ENCODE measurements around the gene SNX19. TPM values are rescaled to one million over a fixed set of nuclear protein-coding genes. Genes with fewer than 3 reads are reported as not detected.

SNX19 gene
- total RNA-seq, 1 donor from 2014 or later: 137 TPM

- Histone ChIP-seq H3K27ac (no peak overlapping the region), H3K4me1 (peaks cover 6 to 25% of the 10 kb centered on the region in 2 donors), H3K4me3 (no peak overlapping the region), H3K36me3 (peaks cover 15 to 21% of the 10 kb centered on the region in 2 donors), H3K27me3 (no peaks in the 10 kb centered on the region), H3K9me3 (no peaks in the 10 kb centered on the region)
- no peak for DNase-seq (ENCODE audit: low spot score in 2 of 2)
- no peak for TF ChIP-seq CTCF (IDR thresholded peaks at IDR 0.05)
- intact Hi-C loops (cut with DNase I): no loop called here
Measured at GRCh38 chr11:130888790-130889189, 27.5 kb downstream of the SNX19 start.

- intact Hi-C loops (cut with DNase I): no loop called here
- H3K4me1 ChIP-seq: peaks cover 0 to 26% of the 10 kb centered on the region in 2 donors
Measured at GRCh38 chr11:130886704-130887103, 29.6 kb downstream of the SNX19 start.

GRCh38 chr11:130882138-130882551, 34.1 kb downstream of the SNX19 start:
- Histone ChIP-seq H3K4me3 (no peak overlapping the region), H3K36me3 (peaks cover 35 to 55% of the 10 kb centered on the region in 2 donors)

More at GRCh38 chr11:130886704-130887103, 29.6 kb downstream of the SNX19 start:
- H3K4me3 ChIP-seq: no peak overlapping the region
- H3K27ac ChIP-seq: peak overlapping the region in 1 of 2 donors; percentile 35
- TF ChIP-seq CTCF (IDR thresholded peaks at IDR 0.05): no peak
- H3K36me3 ChIP-seq: peaks cover 6 to 22% of the 10 kb centered on the region in 2 donors
- DNase-seq (ENCODE audit: low spot score in 2 of 2): no peak
- H3K9me3 ChIP-seq: no peaks in the 10 kb centered on the region
- no peaks in the 10 kb centered on the region for H3K27me3 ChIP-seq

GRCh38 chr11:130881475-130882137, 34.7 kb downstream of the SNX19 start:
- no peak for TF ChIP-seq CTCF (IDR thresholded peaks at IDR 0.05)
- H3K36me3 ChIP-seq: peaks cover 39 to 60% of the 10 kb centered on the region in 2 donors
- intact Hi-C loops (cut with DNase I): no loop called here
- peak overlapping the region; percentile 67 to 80 for H3K27ac ChIP-seq
- no peaks in the 10 kb centered on the region for H3K27me3 ChIP-seq
- DNase-seq (ENCODE audit: low spot score in 2 of 2): no peak
- H3K9me3 ChIP-seq: no peaks in the 10 kb centered on the region
- no peak overlapping the region for H3K4me3 ChIP-seq
- H3K4me1 ChIP-seq: peaks cover 0 to 33% of the 10 kb centered on the region in 2 donors

More at GRCh38 chr11:130882138-130882551, 34.1 kb downstream of the SNX19 start:
- peaks cover 0 to 33% of the 10 kb centered on the region in 2 donors for H3K4me1 ChIP-seq
- peak overlapping the region; percentile 67 to 80 for H3K27ac ChIP-seq
- peak in 1 of 2 donors; percentile 85 for DNase-seq (ENCODE audit: low spot score in 2 of 2)
- no peaks in the 10 kb centered on the region for H3K9me3 ChIP-seq
- H3K27me3 ChIP-seq: no peaks in the 10 kb centered on the region
- intact Hi-C loops (cut with DNase I): no loop called here
- no peak for TF ChIP-seq CTCF (IDR thresholded peaks at IDR 0.05)

GRCh38 chr11:130879836-130880235, 36.4 kb downstream of the SNX19 start:
- Histone ChIP-seq H3K36me3 (peaks cover 43 to 60% of the 10 kb centered on the region in 2 donors), H3K9me3 (no peaks in the 10 kb centered on the region), H3K27me3 (no peaks in the 10 kb centered on the region), H3K4me1 (peaks cover 0 to 33% of the 10 kb centered on the region in 2 donors), H3K4me3 (no peak overlapping the region), H3K27ac (peak overlapping the region; percentile 69 to 84)
- no peak for TF ChIP-seq CTCF (IDR thresholded peaks at IDR 0.05)
- intact Hi-C loops (cut with DNase I): no loop called here
- no peak for DNase-seq (ENCODE audit: low spot score in 2 of 2)
